Measurements from ENCODE around the gene ZGRF1.
"Not testable (repeated sequence)": the region's sequence is repeated elsewhere in the genome, so short reads cannot be mapped to it uniquely, and the experiment has no call there.

Gene ZGRF1

GRCh38 chr4:112636688-112637551 lies at the start of gene ZGRF1, which contains the start of gene LARP7:
ZGRF1 (minus strand) TSS chr4:112636909; CDS start chr4:112633176, 3,733 bp downstream.
LARP7 (plus strand) TSS chr4:112637143; CDS start chr4:112644670, 7,527 bp downstream.
- H3K27me3 Mint-ChIP-seq = no peaks in the 10 kb centered on the region
- no peak within 1 kb of the TSS for H3K4me3 Mint-ChIP-seq
- peaks cover 31% of the 10 kb centered on the region for H3K4me1 Mint-ChIP-seq
- DNase-seq = peak; percentile 98 to 99
- no peaks in the 10 kb centered on the region for H3K9me3 Mint-ChIP-seq
- ATAC-seq = peak; percentile 96
- no peak within 1 kb of the TSS for H3K27ac Mint-ChIP-seq

GRCh38 chr4:112680996-112681395 lies 44.3 kb upstream of the ZGRF1 start:
- no peak overlapping the region for H3K4me3 Mint-ChIP-seq
- no peaks in the 10 kb centered on the region for H3K9me3 Mint-ChIP-seq
- DNase-seq = no peak
- H3K4me1 Mint-ChIP-seq = no peaks in the 10 kb centered on the region
- no peak overlapping the region for H3K27ac Mint-ChIP-seq
- no peak for ATAC-seq
- H3K27me3 Mint-ChIP-seq = no peaks in the 10 kb centered on the region

- Mint-ChIP-seq H3K9me3 (no peaks in the 10 kb centered on the region), H3K4me1 (peaks cover 5% of the 10 kb centered on the region), H3K4me3 (no peak overlapping the region), H3K27me3 (no peaks in the 10 kb centered on the region), H3K27ac (no peak overlapping the region)
- ATAC-seq (no peak), DNase-seq (no peak)
Measured at GRCh38 chr4:112677519-112678091, 40.9 kb upstream of the ZGRF1 start.

- no peaks in the 10 kb centered on the region for H3K9me3 Mint-ChIP-seq
- DNase-seq (no peak), ATAC-seq (no peak)
- H3K27me3 Mint-ChIP-seq = no peaks in the 10 kb centered on the region
- no peak overlapping the region for H3K4me3 Mint-ChIP-seq
- no peak overlapping the region for H3K27ac Mint-ChIP-seq
- H3K4me1 Mint-ChIP-seq = peaks cover 5% of the 10 kb centered on the region
Measured at GRCh38 chr4:112674376-112674775, 37.7 kb upstream of the ZGRF1 start.

GRCh38 chr4:112673686-112674085 lies 37.0 kb upstream of the ZGRF1 start:
- no peaks in the 10 kb centered on the region for H3K27me3 Mint-ChIP-seq
- ATAC-seq (no peak), DNase-seq (no peak)
- no peak overlapping the region for H3K4me3 Mint-ChIP-seq
- H3K9me3 Mint-ChIP-seq = no peaks in the 10 kb centered on the region
- peaks cover 5% of the 10 kb centered on the region for H3K4me1 Mint-ChIP-seq
- H3K27ac Mint-ChIP-seq = no peak overlapping the region

- H3K27me3 Mint-ChIP-seq = no peaks in the 10 kb centered on the region
- H3K27ac Mint-ChIP-seq = no peak overlapping the region
- ATAC-seq (no peak), DNase-seq (no peak)
- H3K4me3 Mint-ChIP-seq = no peak overlapping the region
- H3K4me1 Mint-ChIP-seq = peaks cover 5% of the 10 kb centered on the region
- H3K9me3 Mint-ChIP-seq = no peaks in the 10 kb centered on the region
Measured at GRCh38 chr4:112673076-112673475, 36.4 kb upstream of the ZGRF1 start.

- DNase-seq = no peak
- Mint-ChIP-seq H3K27me3 (no peaks in the 10 kb centered on the region), H3K27ac (no peak overlapping the region), H3K4me3 (no peak overlapping the region), H3K9me3 (no peaks in the 10 kb centered on the region), H3K4me1 (no peaks in the 10 kb centered on the region)
- ATAC-seq = no peak
Measured at GRCh38 chr4:112668131-112668530, 31.4 kb upstream of the ZGRF1 start.

GRCh38 chr4:112664611-112665010 lies 27.9 kb upstream of the ZGRF1 start:
- peak overlapping the region in 1 of 2 donors; percentile 7 for H3K27ac Mint-ChIP-seq
- H3K27me3 Mint-ChIP-seq = no peaks in the 10 kb centered on the region
- H3K4me3 Mint-ChIP-seq = no peak overlapping the region
- ATAC-seq (no peak), DNase-seq (no peak)
- H3K4me1 Mint-ChIP-seq = no peaks in the 10 kb centered on the region
- H3K9me3 Mint-ChIP-seq = no peaks in the 10 kb centered on the region

GRCh38 chr4:112656115-112656514 lies 19.4 kb upstream of the ZGRF1 start:
- H3K4me3 Mint-ChIP-seq, ATAC-seq, H3K27me3 Mint-ChIP-seq, DNase-seq, H3K9me3 Mint-ChIP-seq, H3K27ac Mint-ChIP-seq, H3K4me1 Mint-ChIP-seq: not testable (repeated sequence)

GRCh38 chr4:112655270-112655669 lies 18.6 kb upstream of the ZGRF1 start:
- Mint-ChIP-seq H3K4me3 (no peak overlapping the region), H3K27me3 (no peaks in the 10 kb centered on the region), H3K27ac (peak overlapping the region in 1 of 2 donors; percentile 2), H3K9me3 (no peaks in the 10 kb centered on the region), H3K4me1 (no peaks in the 10 kb centered on the region)
- ATAC-seq = no peak
- no peak for DNase-seq

GRCh38 chr4:112652216-112652615 lies 15.5 kb upstream of the ZGRF1 start:
- Mint-ChIP-seq H3K27ac (no peak overlapping the region), H3K4me3 (no peak overlapping the region), H3K9me3 (no peaks in the 10 kb centered on the region), H3K27me3 (no peaks in the 10 kb centered on the region), H3K4me1 (no peaks in the 10 kb centered on the region)
- DNase-seq (no peak), ATAC-seq (no peak)

- no peak for DNase-seq
- no peak overlapping the region for H3K4me3 Mint-ChIP-seq
- no peaks in the 10 kb centered on the region for H3K4me1 Mint-ChIP-seq
- ATAC-seq = no peak
- no peaks in the 10 kb centered on the region for H3K9me3 Mint-ChIP-seq
- H3K27ac Mint-ChIP-seq = no peak overlapping the region
- H3K27me3 Mint-ChIP-seq = no peaks in the 10 kb centered on the region
Measured at GRCh38 chr4:112651641-112652040, 14.9 kb upstream of the ZGRF1 start.

- H3K9me3 Mint-ChIP-seq = no peaks in the 10 kb centered on the region
- H3K27ac Mint-ChIP-seq = no peak overlapping the region
- H3K4me1 Mint-ChIP-seq = no peaks in the 10 kb centered on the region
- no peak for DNase-seq
- no peaks in the 10 kb centered on the region for H3K27me3 Mint-ChIP-seq
- H3K4me3 Mint-ChIP-seq = no peak overlapping the region
- no peak for ATAC-seq
Measured at GRCh38 chr4:112650332-112650731, 13.6 kb upstream of the ZGRF1 start.

- Mint-ChIP-seq H3K27ac (no peak overlapping the region), H3K4me3 (no peak overlapping the region), H3K4me1 (no peaks in the 10 kb centered on the region), H3K27me3 (no peaks in the 10 kb centered on the region), H3K9me3 (no peaks in the 10 kb centered on the region)
- DNase-seq = no peak
- no peak for ATAC-seq
Measured at GRCh38 chr4:112649055-112649408, 12.3 kb upstream of the ZGRF1 start.

GRCh38 chr4:112648263-112649054 lies 11.8 kb upstream of the ZGRF1 start:
- ATAC-seq (no peak), DNase-seq (no peak)
- Mint-ChIP-seq H3K27ac (no peak overlapping the region), H3K9me3 (no peaks in the 10 kb centered on the region), H3K4me3 (no peak overlapping the region), H3K4me1 (peaks cover 5% of the 10 kb centered on the region), H3K27me3 (no peaks in the 10 kb centered on the region)

GRCh38 chr4:112647785-112648184 lies 11.1 kb upstream of the ZGRF1 start:
- Mint-ChIP-seq H3K4me3 (no peak overlapping the region), H3K4me1 (peaks cover 12% of the 10 kb centered on the region), H3K9me3 (no peaks in the 10 kb centered on the region), H3K27me3 (no peaks in the 10 kb centered on the region), H3K27ac (no peak overlapping the region)
- no peak for DNase-seq
- ATAC-seq = no peak
